Measurements from ENCODE around the gene SNX24. TPM values are rescaled to one million over a fixed set of nuclear protein-coding genes. Genes with fewer than 3 reads are reported as not detected.

SNX24 gene
- total RNA-seq, 1 experiment from 2014 or later, result 10.8 TPM

GRCh38 chr5:122957457-122957856, 112.0 kb downstream of the SNX24 start:
- DNase-seq (ENCODE audit: low read depth, low spot score) (no peak), ATAC-seq (no peak)
- Histone ChIP-seq H3K27me3 (ENCODE audit: insufficient read depth, low read length) (no peaks in the 10 kb centered on the region), H3K36me3 (ENCODE audit: control insufficient read depth in 1 of 2, insufficient read depth in 2 of 2, low read length in 2 of 2) (no peaks in the 10 kb centered on the region), H3K27ac (ENCODE audit: low read depth, low read length) (no peak overlapping the region), H3K4me1 (ENCODE audit: control insufficient read depth in 1 of 2, insufficient read depth in 2 of 2, low read length in 2 of 2) (no peaks in the 10 kb centered on the region), H3K9me2 (ENCODE audit: insufficient read depth) (no peaks in the 10 kb centered on the region), H3K9ac (ENCODE audit: low read length) (no peak overlapping the region), H4K20me1 (ENCODE audit: insufficient read depth) (no peaks in the 10 kb centered on the region), H3K9me3 (ENCODE audit: control insufficient read depth in 1 of 2, insufficient read depth in 1 of 2, low read depth in 1 of 2, low read length in 2 of 2) (no peaks in the 10 kb centered on the region; a peak in 1 of 4 replicates), H2AFZ (ENCODE audit: low read depth, low read length, poor library complexity, severe bottlenecking) (no peak overlapping the region), H3K79me2 (ENCODE audit: insufficient read depth, low read length) (no peaks in the 10 kb centered on the region), H3K4me3 (replicated peaks in 1 of 2; ENCODE audit: low read depth in 1 of 2, low read length in 2 of 2) (no peak overlapping the region), H3K4me2 (ENCODE audit: low read length) (no peak overlapping the region)
- intact Hi-C loops (cut with micrococcal nuclease), result no loop called here
- no TSS peak for BruUV-seq (replicated peaks)
- CTCF ChIA-PET, result no interaction called here
- RAD21 ChIA-PET (ENCODE audit: low non-redundant PET in 1 of 2, low total read pairs in 2 of 2, uncharacterized antibody in 2 of 2, unreplicated experiment in 2 of 2), result no interaction called here
- TF ChIP-seq RAD21 (IDR thresholded peaks at IDR 0.05; ENCODE audit: low read depth) (no peak), ELF1 (IDR thresholded peaks at IDR 0.05; ENCODE audit: borderline replicate concordance, low read depth) (no peak), CEBPB (IDR thresholded peaks at IDR 0.05; ENCODE audit: low read depth) (no peak), SIN3A (IDR thresholded peaks at IDR 0.05; ENCODE audit: low read depth) (no peak), JUND (IDR thresholded peaks at IDR 0.05) (no peak), ZNF274 (IDR thresholded peaks at IDR 0.05; ENCODE audit: low read depth, low read length) (no peak), EGR1 (IDR thresholded peaks at IDR 0.05; ENCODE audit: low read depth) (no peak), ZFX (IDR thresholded peaks at IDR 0.05) (no peak), EZH2phosphoT487 (IDR thresholded peaks at IDR 0.05; ENCODE audit: borderline replicate concordance) (no peak), CTCF (IDR thresholded peaks at IDR 0.05 in 2 of 3, conservative IDR thresholded peaks at IDR 0.05 in 1 of 3; ENCODE audit: borderline replicate concordance in 1 of 3, insufficient read depth in 1 of 3, low read depth in 2 of 3, low read length in 2 of 3) (no peak), ZBTB33 (IDR thresholded peaks at IDR 0.05; ENCODE audit: extremely low read depth, insufficient replicate concordance, low read length) (no peak)
- POLR2A ChIA-PET, result no interaction called here
